HG03039 (cell line): Measurements from ENCODE around the gene ESRRB.

Experiments used
- ATAC-seq: cut with Tn5 transposase; IDR thresholded peaks from one replicate; pipeline ENCODE4 v1.9.1; 2021; ENCODE audit warnings: mild to moderate bottlenecking, moderate library complexity; ENCODE audit not compliant: unreplicated experiment

Gene ESRRB

GRCh38 chr14:76351941-76352340, 24.0 kb upstream of the ESRRB start:
- no peak for ATAC-seq

- ATAC-seq = no peak
Measured at GRCh38 chr14:76352639-76353281, 23.2 kb upstream of the ESRRB start.

DNA sequence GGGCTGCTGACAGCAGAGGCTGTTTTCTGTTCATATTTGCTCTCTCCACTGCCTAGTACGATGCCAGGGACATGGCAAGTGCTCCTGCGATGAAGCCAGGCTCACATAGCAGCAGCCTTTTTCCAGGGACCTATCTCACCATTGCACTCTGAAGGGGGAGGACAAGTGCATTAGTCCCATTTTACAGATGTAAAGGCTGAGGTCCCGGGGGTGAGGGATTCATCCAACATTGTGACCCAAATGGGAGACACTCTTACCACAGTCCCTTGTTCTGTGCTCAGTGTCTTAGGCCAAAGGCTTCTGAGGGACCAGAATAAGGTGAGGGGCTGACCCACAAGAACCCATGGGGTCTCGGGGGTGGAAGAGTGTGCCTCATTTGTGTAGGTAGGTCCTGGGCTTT, 21.6 kb upstream of the ESRRB start:
- ATAC-seq = no peak

DNA sequence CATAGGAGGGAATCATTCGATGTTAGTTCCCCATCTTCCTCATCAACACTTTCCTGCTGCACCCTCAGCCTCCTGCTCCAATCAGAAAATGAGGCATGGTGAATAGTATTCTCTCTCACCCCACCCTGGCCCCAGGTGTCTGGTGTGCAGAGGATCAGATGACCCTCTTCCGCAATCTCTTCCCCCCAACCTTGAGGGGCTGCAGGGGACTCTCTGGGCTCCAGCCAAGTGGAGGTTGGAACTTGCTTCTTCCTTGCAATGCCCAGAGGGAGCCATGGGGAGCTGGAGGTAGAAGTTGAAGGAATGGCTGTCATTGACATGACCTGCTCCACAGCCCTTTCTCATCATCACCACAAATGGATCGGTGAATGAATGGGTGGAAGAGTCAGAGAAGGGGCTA, 20.2 kb upstream of the ESRRB start:
- ATAC-seq = no peak

GRCh38 chr14:76371066-76371465, 4.9 kb upstream of the ESRRB start:
- ATAC-seq = no peak

- ATAC-seq = no peak
Measured at GRCh38 chr14:76373456-76373855, 2.5 kb upstream of the ESRRB start.

DNA sequence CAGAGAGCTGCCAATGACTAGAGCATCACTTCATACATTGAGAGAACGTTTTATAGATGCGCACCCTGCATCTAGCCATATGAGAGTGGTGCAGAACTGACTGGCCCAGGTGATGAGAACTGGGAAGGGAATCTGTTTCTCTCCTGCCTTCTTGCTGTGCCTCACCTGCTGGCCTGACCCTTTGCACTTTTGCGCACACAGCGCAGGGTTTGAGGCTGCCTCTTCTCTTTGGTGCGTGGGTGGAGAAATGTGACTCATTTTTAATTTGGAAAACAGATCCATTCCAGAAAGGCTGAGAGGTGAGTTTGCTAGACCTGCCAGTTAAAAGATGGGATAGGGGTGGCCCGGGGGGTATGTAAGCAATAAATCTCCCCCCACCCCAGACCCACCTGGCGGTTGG, 453 bp upstream of the ESRRB start:
- no peak for ATAC-seq

DNA sequence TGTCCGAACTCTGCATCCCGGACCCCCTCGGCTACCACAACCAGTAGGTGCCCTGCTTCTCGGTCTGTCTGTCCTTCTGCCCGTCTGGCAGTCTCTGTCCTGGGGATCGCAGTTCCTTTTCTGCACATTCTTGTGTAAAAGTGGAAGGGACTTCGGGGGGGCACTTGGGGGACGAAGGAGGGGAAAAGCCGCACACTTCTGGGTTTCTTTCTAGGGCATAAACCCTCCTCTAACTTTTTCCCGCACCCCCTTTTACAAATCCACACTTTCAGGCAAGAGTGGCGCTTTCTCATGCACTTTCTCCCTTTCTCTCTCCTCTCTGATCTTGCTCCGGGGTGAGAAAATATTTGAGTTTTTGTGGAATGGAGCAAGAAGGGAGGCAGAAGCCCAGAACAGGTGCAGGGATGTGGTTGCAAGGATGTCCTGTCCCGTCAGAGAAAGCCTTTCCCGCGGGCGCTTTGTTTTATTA, 506 bp downstream of the ESRRB start:
- ATAC-seq = no peak

DNA sequence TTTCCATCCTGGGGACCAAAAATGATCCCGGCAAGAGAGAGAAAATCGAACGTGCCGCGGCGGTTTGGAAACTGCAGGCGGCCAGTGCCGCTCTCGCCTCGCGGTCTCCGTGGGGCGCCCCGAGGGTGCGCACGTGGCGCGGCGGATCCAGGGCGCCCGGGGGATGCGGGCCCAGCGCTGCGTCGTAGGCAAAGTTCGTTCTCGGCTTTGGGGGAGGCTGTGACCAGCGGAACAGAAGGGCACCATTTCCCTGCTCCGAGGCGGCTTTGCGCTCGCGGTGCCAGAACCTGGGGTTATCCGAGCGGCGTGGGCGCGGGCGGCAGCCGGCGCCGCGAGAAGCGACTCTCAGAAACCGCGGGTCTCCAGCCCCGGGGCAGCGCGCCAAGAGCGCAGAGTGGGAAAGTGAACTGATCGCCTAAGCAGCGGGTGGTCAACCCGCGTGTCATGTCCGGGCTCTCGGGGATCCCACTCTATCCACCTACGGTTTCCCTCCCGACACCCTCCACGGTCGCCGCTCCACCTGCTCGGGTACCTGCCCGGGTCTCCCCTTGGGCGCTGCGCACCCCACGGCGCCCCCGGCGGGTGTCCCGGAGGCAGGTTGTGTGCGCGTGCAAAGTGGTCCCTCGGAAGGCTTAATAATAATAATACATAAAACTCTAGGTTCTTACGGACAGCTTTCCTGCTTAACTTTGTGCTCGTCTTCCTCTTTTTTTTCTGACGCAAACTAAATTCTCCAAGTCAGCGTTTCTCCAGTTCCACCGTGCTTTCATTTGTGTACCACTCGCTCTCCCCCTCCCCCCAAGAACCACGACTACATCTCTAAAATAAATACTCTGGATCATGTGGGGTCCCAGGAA, 1.2 kb downstream of the ESRRB start:
- no peak for ATAC-seq

DNA sequence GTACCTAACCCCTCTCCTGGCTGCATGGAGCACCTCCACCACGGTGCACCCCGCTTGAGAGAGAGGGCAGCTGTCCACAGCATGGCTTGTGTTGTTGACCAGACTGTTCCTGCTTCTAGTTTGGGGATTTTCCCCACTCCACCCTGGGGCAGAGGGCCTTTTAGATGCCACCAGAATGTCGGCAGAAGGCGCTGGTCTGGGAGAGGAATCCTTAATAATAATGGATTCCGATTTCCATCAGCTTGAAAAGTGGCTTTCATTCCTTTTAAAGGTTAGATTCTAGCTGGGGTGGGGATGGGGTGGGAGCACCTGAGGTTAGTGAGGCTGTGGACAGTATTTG, 1.8 kb downstream of the ESRRB start:
- no peak for ATAC-seq

DNA sequence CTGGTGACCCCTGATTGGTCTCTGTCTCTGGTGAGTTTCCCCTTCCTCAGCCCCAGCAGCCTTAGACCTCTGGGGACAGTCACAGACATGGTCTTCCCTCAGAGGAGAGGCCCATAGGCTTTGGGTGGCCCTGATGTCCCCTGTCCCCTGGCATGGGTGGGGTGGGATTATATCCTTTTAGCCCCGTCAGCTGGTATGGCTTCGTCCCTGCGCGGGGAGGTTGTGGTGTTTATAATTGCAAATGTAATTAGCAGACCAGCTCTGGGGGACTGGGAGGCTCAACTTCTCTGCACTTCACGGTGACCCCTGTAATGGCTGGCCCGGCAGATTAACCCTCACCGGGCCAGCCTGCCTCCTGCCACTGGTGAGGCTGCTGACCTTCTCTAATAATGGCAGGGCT, 5.1 kb downstream of the ESRRB start:
- ATAC-seq = no peak

DNA sequence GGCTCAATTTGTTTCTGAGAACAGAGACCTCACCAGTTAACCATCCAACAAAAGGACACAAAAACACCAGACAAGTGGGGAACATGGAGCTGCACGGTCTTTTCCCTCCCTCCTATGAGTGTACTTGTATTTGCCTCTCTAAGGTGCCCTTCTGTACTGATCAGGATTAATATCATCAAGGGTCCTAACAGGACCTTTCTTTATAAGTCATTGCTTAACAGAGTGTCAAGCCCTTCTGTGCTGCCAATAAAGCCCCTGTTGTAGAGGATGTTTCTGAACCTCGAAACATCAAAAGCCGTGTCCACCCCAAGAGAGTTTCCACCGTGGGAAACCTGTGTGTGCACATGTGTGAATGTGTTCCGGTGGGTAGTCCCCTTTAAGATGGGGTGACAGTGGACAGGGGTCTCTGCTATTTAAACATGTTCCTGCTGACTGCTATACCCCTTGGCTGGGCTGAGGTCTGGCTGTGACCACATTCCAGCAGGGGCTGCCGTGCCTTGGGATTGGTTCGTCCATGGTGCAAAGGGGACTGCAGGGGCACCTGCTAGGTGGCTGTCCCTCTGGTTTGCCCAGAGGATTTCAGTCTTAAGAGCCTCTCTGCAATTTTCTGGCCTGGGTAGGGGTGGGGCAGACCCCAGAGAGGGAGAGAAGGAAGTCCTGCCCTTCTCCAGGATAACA, 6.0 kb downstream of the ESRRB start:
- ATAC-seq = no peak

- no peak for ATAC-seq
Measured at GRCh38 chr14:76382495-76382832, 6.5 kb downstream of the ESRRB start.

DNA sequence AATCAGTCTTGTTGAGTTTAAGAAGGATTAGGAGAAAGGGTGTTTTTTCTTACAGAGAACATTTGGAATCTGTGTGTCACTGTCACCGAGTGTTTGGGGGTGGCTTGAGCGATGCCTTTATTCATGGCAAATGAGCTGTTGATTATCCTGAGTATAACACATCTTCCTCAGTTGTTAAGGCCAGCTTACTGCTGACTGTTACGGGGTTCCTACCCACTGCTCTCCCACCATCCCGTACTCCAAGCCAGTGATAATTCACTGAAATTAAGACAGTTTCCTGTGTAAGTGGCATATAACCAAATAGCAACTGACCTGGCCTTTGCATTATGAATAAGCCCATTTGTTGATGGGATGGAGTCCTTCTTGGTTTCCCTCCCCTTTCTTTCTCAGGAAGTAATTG, 9.5 kb downstream of the ESRRB start:
- ATAC-seq = no peak

- no peak for ATAC-seq
Measured at GRCh38 chr14:76386944-76387782, 11.2 kb downstream of the ESRRB start.

- no peak for ATAC-seq
Measured at GRCh38 chr14:76389841-76390240, 13.9 kb downstream of the ESRRB start.

DNA sequence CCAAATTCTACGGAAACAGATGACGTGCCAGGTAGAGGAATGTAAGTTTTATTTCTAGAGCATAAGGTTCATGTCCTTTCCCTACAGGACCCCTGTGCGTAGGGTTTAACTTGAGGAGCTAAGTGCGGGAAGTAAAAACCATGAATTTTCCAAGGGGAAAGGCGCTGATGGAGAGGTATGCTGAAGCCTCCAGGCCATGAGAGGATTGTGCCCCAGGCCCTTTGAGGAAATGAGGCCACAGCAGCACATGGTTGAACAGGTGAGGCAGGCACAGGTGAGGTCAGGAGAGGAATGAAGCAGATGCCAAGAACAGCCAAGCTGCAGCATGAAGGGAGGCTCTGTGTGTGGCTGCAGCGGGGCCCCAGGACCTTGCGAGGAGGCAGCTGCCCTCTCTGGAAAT, 14.7 kb downstream of the ESRRB start:
- ATAC-seq = no peak

- ATAC-seq = no peak
Measured at GRCh38 chr14:76391981-76392690, 16.2 kb downstream of the ESRRB start.

DNA sequence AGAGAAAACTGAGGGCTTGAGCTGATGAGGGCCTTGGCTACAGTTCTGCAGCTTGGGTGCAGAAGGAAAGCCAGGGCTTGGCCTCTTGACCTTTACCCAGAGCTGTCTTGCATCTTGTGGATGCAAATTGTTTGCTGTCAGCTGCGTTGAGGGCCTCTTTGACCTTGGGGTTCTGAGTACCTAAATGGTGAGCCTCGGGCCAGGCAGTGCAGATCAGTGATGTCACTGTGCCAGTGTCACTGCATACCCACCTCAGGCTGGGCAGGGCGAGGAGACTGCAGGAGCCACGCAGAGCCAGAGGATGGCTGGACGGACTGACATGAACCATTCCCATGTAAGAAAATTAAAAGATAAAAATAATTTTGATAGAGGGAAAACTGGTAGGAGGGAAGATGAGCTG, 18.6 kb downstream of the ESRRB start:
- no peak for ATAC-seq

DNA sequence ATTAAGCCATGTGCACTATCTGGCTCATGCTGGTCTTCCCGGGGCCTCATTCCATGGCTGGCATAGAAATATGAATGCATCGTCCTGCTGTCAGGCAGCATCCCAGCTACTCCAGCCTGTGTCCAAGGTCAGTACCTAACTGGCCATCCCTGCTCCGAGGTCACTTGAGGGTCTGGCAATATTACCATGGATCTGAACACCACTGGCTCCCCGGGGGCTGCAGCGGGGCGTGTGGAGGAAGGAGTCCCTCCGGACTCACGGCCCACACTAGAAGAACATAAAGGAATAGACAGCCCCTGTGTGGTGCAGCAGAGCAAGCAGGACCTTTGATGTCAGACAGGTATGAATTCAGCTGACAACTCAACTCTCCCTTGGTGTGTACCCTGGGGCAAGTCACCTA, 19.2 kb downstream of the ESRRB start:
- no peak for ATAC-seq
